SU-DHL-6 (cell line): ENCODE measurements around the gene ZSCAN29.

ENCODE experiments used
- CTCF ChIP-seq: fragments of 200-600 bp; sonication (generic); IDR thresholded peaks from one replicate; pipeline ENCODE4 v1.5.1; 2017; ENCODE audit warnings: antibody characterized with exemption, mild to moderate bottlenecking, low read length, moderate library complexity; ENCODE audit not compliant: insufficient read depth, poor library complexity, severe bottlenecking
- EZH2phosphoT487 ChIP-seq: fragments of 200-600 bp; sonication (generic), shearing (Covaris generic); conservative IDR thresholded peaks from 2 replicates; pipeline ENCODE4 v1.6.1; 2018; ENCODE audit warnings: mild to moderate bottlenecking, antibody characterized with exemption, low read length, moderate library complexity, mixed read lengths

- no peak for TF ChIP-seq EZH2phosphoT487
- TF ChIP-seq CTCF = no peak
These were observed 58.5 kb downstream of the ZSCAN29 start for GRCh38 chr15:43312378-43312777.
